Activated T-cell treated with anti-CD3 and anti-CD28 coated beads, Interleukin-2, amount 50 U/mL, for 48 hours (primary cell): ENCODE results near the gene ADAMTS16.
"Not testable (repeated sequence)": the region's sequence is repeated elsewhere in the genome, so short reads cannot be mapped to it uniquely, and the experiment has no call there.

Experiments used
- DNase-seq, 2 experiments: peaks; one replicate each; pipeline ENCODE4 v3.0.0-alpha.2; 2020

The ADAMTS16 gene

GRCh38 chr5:5139777-5140478, at the start of gene ADAMTS16:
TSS of gene ADAMTS16 (plus strand) at chr5:5140330. CDS start at chr5:5140468, 138 bp downstream.
- DNase-seq, result no peak

GRCh38 chr5:5092149-5092548, 48.0 kb upstream of the ADAMTS16 start:
- DNase-seq, result no peak

GRCh38 chr5:5100635-5101034, 39.5 kb upstream of the ADAMTS16 start:
- DNase-seq, result no peak

GRCh38 chr5:5101676-5102075, 38.5 kb upstream of the ADAMTS16 start:
- no peak for DNase-seq

GRCh38 chr5:5103245-5103644, 36.9 kb upstream of the ADAMTS16 start:
- no peak for DNase-seq

- DNase-seq, result no peak
Observed at GRCh38 chr5:5104550-5104949, 35.6 kb upstream of the ADAMTS16 start.

GRCh38 chr5:5105531-5105930, 34.6 kb upstream of the ADAMTS16 start:
- no peak for DNase-seq

GRCh38 chr5:5116956-5117355, 23.2 kb upstream of the ADAMTS16 start:
- no peak for DNase-seq

- DNase-seq, result no peak
Observed at GRCh38 chr5:5122776-5123175, 17.4 kb upstream of the ADAMTS16 start.

- no peak for DNase-seq
Observed at GRCh38 chr5:5124231-5124630, 15.9 kb upstream of the ADAMTS16 start.

GRCh38 chr5:5126444-5126843, 13.7 kb upstream of the ADAMTS16 start:
- DNase-seq, result no peak

GRCh38 chr5:5128766-5129165, 11.4 kb upstream of the ADAMTS16 start:
- DNase-seq, result no peak

- DNase-seq, result no peak
Observed at GRCh38 chr5:5132234-5132633, 7.9 kb upstream of the ADAMTS16 start.

- no peak for DNase-seq
Observed at GRCh38 chr5:5132693-5133295, 7.3 kb upstream of the ADAMTS16 start.

GRCh38 chr5:5134107-5134506, 6.0 kb upstream of the ADAMTS16 start:
- no peak for DNase-seq

- DNase-seq, result no peak
Observed at GRCh38 chr5:5135957-5136676, 4.0 kb upstream of the ADAMTS16 start.

GRCh38 chr5:5137851-5138250, 2.3 kb upstream of the ADAMTS16 start:
- DNase-seq, result not testable (repeated sequence)

- DNase-seq, result no peak
Observed at GRCh38 chr5:5139336-5139776, 774 bp upstream of the ADAMTS16 start.

GRCh38 chr5:5140479-5141338, 579 bp downstream of the ADAMTS16 start:
- DNase-seq, result peak in 1 of 2 experiments; percentile 21

- no peak for DNase-seq
Observed at GRCh38 chr5:5141339-5141599, 1.1 kb downstream of the ADAMTS16 start.

- DNase-seq, result peak; percentile 47 to 50
Observed at GRCh38 chr5:5141625-5142525, 1.7 kb downstream of the ADAMTS16 start.

GRCh38 chr5:5144441-5144840, 4.3 kb downstream of the ADAMTS16 start:
- DNase-seq, result no peak
